Measurements from ENCODE around the gene CRB1.

The CRB1 gene

GRCh38 chr1:197519741-197520334 lies 251.8 kb downstream of the CRB1 start:
- no peak for DNase-seq
- TF ChIP-seq CTCF (IDR thresholded peaks at IDR 0.05; ENCODE audit: borderline replicate concordance, extremely low read depth, low read length, poor library complexity, severe bottlenecking) (peak; percentile 71), EZH2 (IDR thresholded peaks at IDR 0.05; ENCODE audit: borderline replicate concordance, low read depth, low read length, severe bottlenecking) (no peak)
- Histone ChIP-seq H3K4me2 (ENCODE audit: insufficient read depth, low read length) (no peak overlapping the region), H3K9me3 (ENCODE audit: insufficient read depth, low read length, severe bottlenecking) (no peaks in the 10 kb centered on the region), H3K4me3 (ENCODE audit: low read depth in 1 of 2, low read length in 2 of 2) (no peak overlapping the region), H3K36me3 (ENCODE audit: insufficient read depth, low read length) (no peaks in the 10 kb centered on the region; the same call in 1 of the 2 replicates), H3K27ac (ENCODE audit: low read length) (no peak overlapping the region), H3K9ac (ENCODE audit: low read depth, low read length) (no peak overlapping the region), H3K27me3 (ENCODE audit: insufficient read depth, low read length, poor library complexity) (no peaks in the 10 kb centered on the region), H4K20me1 (ENCODE audit: insufficient read depth, low read length) (no peaks in the 10 kb centered on the region), H3K4me1 (ENCODE audit: insufficient read depth, low read length) (no peaks in the 10 kb centered on the region), H3K79me2 (ENCODE audit: insufficient read depth, low read length) (no peaks in the 10 kb centered on the region), H2AFZ (ENCODE audit: low read depth, low read length) (no peak overlapping the region)
- peak; percentile 64; the same call in 2 of the 3 replicates for ATAC-seq (ENCODE audit: insufficient read depth, low read depth)

GRCh38 chr1:197521118-197521739 lies 253.2 kb downstream of the CRB1 start:
- Histone ChIP-seq H3K9me3 (ENCODE audit: insufficient read depth, low read length, severe bottlenecking) (no peaks in the 10 kb centered on the region), H2AFZ (ENCODE audit: low read depth, low read length) (no peak overlapping the region), H3K4me2 (ENCODE audit: insufficient read depth, low read length) (no peak overlapping the region), H3K4me3 (ENCODE audit: low read depth in 1 of 2, low read length in 2 of 2) (no peak overlapping the region), H3K9ac (ENCODE audit: low read depth, low read length) (no peak overlapping the region), H3K27me3 (ENCODE audit: insufficient read depth, low read length, poor library complexity) (no peaks in the 10 kb centered on the region), H3K27ac (ENCODE audit: low read length) (no peak overlapping the region), H3K4me1 (ENCODE audit: insufficient read depth, low read length) (no peaks in the 10 kb centered on the region), H3K36me3 (ENCODE audit: insufficient read depth, low read length) (no peaks in the 10 kb centered on the region; the same call in 1 of the 2 replicates), H3K79me2 (ENCODE audit: insufficient read depth, low read length) (no peaks in the 10 kb centered on the region), H4K20me1 (ENCODE audit: insufficient read depth, low read length) (no peaks in the 10 kb centered on the region)
- ATAC-seq (ENCODE audit: insufficient read depth, low read depth): peak; percentile 70
- TF ChIP-seq EZH2 (IDR thresholded peaks at IDR 0.05; ENCODE audit: borderline replicate concordance, low read depth, low read length, severe bottlenecking): no peak
- peak; percentile 87 for TF ChIP-seq CTCF (IDR thresholded peaks at IDR 0.05; ENCODE audit: borderline replicate concordance, extremely low read depth, low read length, poor library complexity, severe bottlenecking)
- DNase-seq: peak; percentile 31

- Histone ChIP-seq H3K4me3 (ENCODE audit: low read depth in 1 of 2, low read length in 2 of 2) (no peak overlapping the region), H3K27me3 (ENCODE audit: insufficient read depth, low read length, poor library complexity) (no peaks in the 10 kb centered on the region), H3K9me3 (ENCODE audit: insufficient read depth, low read length, severe bottlenecking) (no peaks in the 10 kb centered on the region), H3K4me1 (ENCODE audit: insufficient read depth, low read length) (no peaks in the 10 kb centered on the region), H3K36me3 (ENCODE audit: insufficient read depth, low read length) (no peaks in the 10 kb centered on the region; the same call in 1 of the 2 replicates), H4K20me1 (ENCODE audit: insufficient read depth, low read length) (no peaks in the 10 kb centered on the region), H3K9ac (ENCODE audit: low read depth, low read length) (no peak overlapping the region), H3K79me2 (ENCODE audit: insufficient read depth, low read length) (no peaks in the 10 kb centered on the region), H3K27ac (ENCODE audit: low read length) (no peak overlapping the region), H2AFZ (ENCODE audit: low read depth, low read length) (no peak overlapping the region), H3K4me2 (ENCODE audit: insufficient read depth, low read length) (no peak overlapping the region)
- no peak for TF ChIP-seq EZH2 (IDR thresholded peaks at IDR 0.05; ENCODE audit: borderline replicate concordance, low read depth, low read length, severe bottlenecking)
- TF ChIP-seq CTCF (IDR thresholded peaks at IDR 0.05; ENCODE audit: borderline replicate concordance, extremely low read depth, low read length, poor library complexity, severe bottlenecking): peak; percentile 62
- DNase-seq (no peak), ATAC-seq (ENCODE audit: insufficient read depth, low read depth) (no peak)
Observed at GRCh38 chr1:197526736-197527371, 258.8 kb downstream of the CRB1 start.
